Thyroid gland (tissue), 4 donors: Measurements from ENCODE around the gene PLA2G6. TPM values are rescaled to one million over a fixed set of nuclear protein-coding genes. Genes with fewer than 3 reads are reported as not detected.

Experiments
- DNase-seq, 2 donors: peaks; one replicate each; pipeline ENCODE4 v3.0.0-alpha.2; 2019
- H3K27ac ChIP-seq, 3 donors: fragments of 200-600 bp; sonication (generic); 1 replicate in 2 of 3; 2 replicates in 1 of 3; pipeline ENCODE4 v1.5.1; 2016 to 2019; ENCODE audit warnings: mild to moderate bottlenecking in 1 of 3, moderate library complexity in 1 of 3
- H3K27me3 ChIP-seq: fragments of 200-600 bp; sonication (generic); one replicate; pipeline ENCODE4 v1.5.1; 2019
- H3K36me3 ChIP-seq, 2 donors: fragments of 200-600 bp; sonication (generic); one replicate each; pipeline ENCODE4 v1.5.1; 2016 to 2019
- H3K4me1 ChIP-seq, 2 donors: fragments of 200-600 bp; sonication (generic); one replicate each; pipeline ENCODE4 v1.5.1; 2017 to 2019
- H3K4me3 ChIP-seq, 3 donors: fragments of 200-600 bp; sonication (generic); replicated peaks in 1 of 3; 1 replicate in 2 of 3; 2 replicates in 1 of 3; pipeline ENCODE4 v1.5.1; 2016; ENCODE audit warnings: mild to moderate bottlenecking in 1 of 3
- H3K9me3 ChIP-seq: fragments of 200-600 bp; sonication (generic); one replicate; pipeline ENCODE4 v1.5.1; 2017
- CTCF ChIP-seq, 6 experiments: fragments of 200-600 bp in 3 of 6; fragments of 450-650 bp in 3 of 6; sonication (generic) in 3 of 6; IDR thresholded peaks; one replicate each; pipeline ENCODE4 v1.5.1; 2016 to 2019; ENCODE audit warnings: antibody characterized with exemption in 6 of 6, mild to moderate bottlenecking in 2 of 6, inconsistent platforms in 1 of 6, moderate library complexity in 1 of 6
- POLR2A ChIP-seq, 2 donors: fragments of 450-650 bp; IDR thresholded peaks; one replicate each; pipeline ENCODE4 v1.6.1; 2017; ENCODE audit warnings: antibody characterized with exemption in 2 of 2, mild to moderate bottlenecking in 2 of 2, moderate library complexity in 1 of 2
- WGBS, 2 donors: methylation state at CpG; one replicate each; pipeline ENCODE4 v1.1.5; 2017; 5-methylcytosine and 5-hydroxymethylcytosine counted together
- intact Hi-C: fragments of 100-400 bp; cut with DNase I; formaldehyde crosslinking; loops from one replicate; pipeline ENCODE4 v1.15.1; 2023
- total RNA-seq, 4 donors: library from RNA; depleted of rRNA; stranded (reverse); fragments of >200 nt; gene quantifications; one replicate each; pipeline ENCODE4 v1.2.3, GENCODE V29; 2016

PLA2G6 gene
- total RNA-seq, 4 donors from 2014 or later: 106 to 122 (median 112) TPM

DNA sequence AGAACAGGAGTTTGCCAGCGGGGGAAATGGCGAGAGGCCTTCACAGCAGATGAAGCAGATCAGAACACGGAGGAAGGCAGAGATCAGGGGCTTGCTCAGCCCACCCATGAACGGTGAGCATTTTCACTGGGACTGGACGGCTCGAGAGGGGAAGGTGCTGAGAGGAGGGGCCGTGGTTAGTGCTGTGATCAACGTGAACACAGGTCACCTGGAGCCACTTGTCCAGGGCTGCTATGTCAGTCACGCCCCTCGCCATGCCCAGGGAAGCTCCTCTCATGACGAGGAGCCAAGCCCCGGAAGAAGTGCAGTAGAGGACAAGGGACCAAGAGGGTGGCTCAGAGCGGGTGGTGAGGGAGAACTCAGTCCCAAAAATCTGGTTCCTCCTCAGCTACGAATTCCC, 7.0 kb downstream of the PLA2G6 start:
- H3K27me3 ChIP-seq: no peaks in the 10 kb centered on the region
- no peaks in the 10 kb centered on the region for H3K9me3 ChIP-seq
- no peak for TF ChIP-seq POLR2A (IDR thresholded peaks at IDR 0.05)
- no peak for TF ChIP-seq CTCF (IDR thresholded peaks at IDR 0.05)
- H3K36me3 ChIP-seq: no peaks in the 10 kb centered on the region
- intact Hi-C loops: no loop called here
- DNase-seq: no peak
- peaks cover 15 to 38% of the 10 kb centered on the region in 2 donors for H3K4me1 ChIP-seq
- 73 to 81% methylated on average over 13 to 14 of the region's 14 CpGs for WGBS, 2 donors
- H3K27ac ChIP-seq: peak overlapping the region in 1 of 3 donors; percentile 3
- H3K4me3 ChIP-seq: no peak overlapping the region

DNA sequence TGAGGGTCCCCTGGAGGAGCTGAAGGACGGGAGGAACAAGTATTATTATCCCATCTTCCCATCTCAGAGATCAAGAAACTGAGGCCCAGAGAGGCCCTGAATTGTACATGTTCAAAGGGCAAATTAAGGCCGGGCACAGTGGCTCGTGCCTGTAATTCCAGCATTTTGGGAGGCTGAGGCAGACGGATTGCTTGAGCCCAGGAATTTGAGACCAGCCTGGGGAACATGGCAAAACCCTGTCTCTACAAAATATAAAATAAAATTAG, 8.1 kb downstream of the PLA2G6 start:
- H3K4me3 ChIP-seq: no peak overlapping the region
- intact Hi-C loops: no loop called here
- H3K4me1 ChIP-seq: peaks cover 15 to 42% of the 10 kb centered on the region in 2 donors

GRCh38 chr22:38172832-38173640, 8.6 kb downstream of the PLA2G6 start:
- DNase-seq: peak; percentile 35 to 51
- Histone ChIP-seq H3K4me1 (peaks cover 19 to 42% of the 10 kb centered on the region in 2 donors), H3K4me3 (no peak overlapping the region)

More for the DNA sequence above, 8.1 kb downstream of the PLA2G6 start:
- WGBS, 2 donors: 96% methylated on average over 4 of the region's 4 CpGs
- Histone ChIP-seq H3K27me3 (no peaks in the 10 kb centered on the region), H3K27ac (no peak overlapping the region), H3K9me3 (no peaks in the 10 kb centered on the region), H3K36me3 (no peaks in the 10 kb centered on the region)
- no peak for TF ChIP-seq POLR2A (IDR thresholded peaks at IDR 0.05)
- TF ChIP-seq CTCF (IDR thresholded peaks at IDR 0.05): no peak
- no peak for DNase-seq

GRCh38 chr22:38171927-38172831, 9.5 kb downstream of the PLA2G6 start:
- Histone ChIP-seq H3K4me3 (no peak overlapping the region), H3K27me3 (no peaks in the 10 kb centered on the region), H3K36me3 (no peaks in the 10 kb centered on the region), H3K27ac (peak overlapping the region in 2 of 3 donors; percentile 22 to 75), H3K9me3 (no peaks in the 10 kb centered on the region), H3K4me1 (peaks cover 21 to 41% of the 10 kb centered on the region in 2 donors)
- intact Hi-C loops: no loop called here
- WGBS, 2 donors: 70 to 87% methylated on average over 16 of the region's 16 CpGs
- DNase-seq: no peak
- TF ChIP-seq POLR2A (IDR thresholded peaks at IDR 0.05) (no peak), CTCF (IDR thresholded peaks at IDR 0.05) (no peak)

More at GRCh38 chr22:38172832-38173640, 8.6 kb downstream of the PLA2G6 start:
- 48 to 61% methylated on average over 16 of the region's 16 CpGs for WGBS, 2 donors
- TF ChIP-seq CTCF (IDR thresholded peaks at IDR 0.05) (no peak), POLR2A (IDR thresholded peaks at IDR 0.05) (no peak)
- no peaks in the 10 kb centered on the region for H3K36me3 ChIP-seq
- H3K9me3 ChIP-seq: no peaks in the 10 kb centered on the region
- intact Hi-C loops: no loop called here
- no peaks in the 10 kb centered on the region for H3K27me3 ChIP-seq
- peak overlapping the region in 2 of 3 donors; percentile 22 to 75 for H3K27ac ChIP-seq
